SK-N-MC (cell line): ENCODE measurements around the gene SLC25A22.

Source experiments
- EZH2 ChIP-seq: fragments of 200-600 bp; sonication (generic); IDR thresholded peaks from one replicate; pipeline ENCODE4 v1.6.1; 2017; ENCODE audit warnings: antibody characterized with exemption
- FOXP2 ChIP-seq: optimal IDR thresholded peaks from 2 replicates; pipeline ENCODE3; 2011; ENCODE audit warnings: mild to moderate bottlenecking, moderate library complexity; ENCODE audit not compliant: insufficient read depth; ENCODE audit errors: extremely low read length, control extremely low read depth
- POLR2AphosphoS5 ChIP-seq: IDR thresholded peaks from 2 replicates; pipeline ENCODE4 v1.6.1; 2012; ENCODE audit warnings: mild to moderate bottlenecking, low read depth, low read length, borderline replicate concordance

DNA sequence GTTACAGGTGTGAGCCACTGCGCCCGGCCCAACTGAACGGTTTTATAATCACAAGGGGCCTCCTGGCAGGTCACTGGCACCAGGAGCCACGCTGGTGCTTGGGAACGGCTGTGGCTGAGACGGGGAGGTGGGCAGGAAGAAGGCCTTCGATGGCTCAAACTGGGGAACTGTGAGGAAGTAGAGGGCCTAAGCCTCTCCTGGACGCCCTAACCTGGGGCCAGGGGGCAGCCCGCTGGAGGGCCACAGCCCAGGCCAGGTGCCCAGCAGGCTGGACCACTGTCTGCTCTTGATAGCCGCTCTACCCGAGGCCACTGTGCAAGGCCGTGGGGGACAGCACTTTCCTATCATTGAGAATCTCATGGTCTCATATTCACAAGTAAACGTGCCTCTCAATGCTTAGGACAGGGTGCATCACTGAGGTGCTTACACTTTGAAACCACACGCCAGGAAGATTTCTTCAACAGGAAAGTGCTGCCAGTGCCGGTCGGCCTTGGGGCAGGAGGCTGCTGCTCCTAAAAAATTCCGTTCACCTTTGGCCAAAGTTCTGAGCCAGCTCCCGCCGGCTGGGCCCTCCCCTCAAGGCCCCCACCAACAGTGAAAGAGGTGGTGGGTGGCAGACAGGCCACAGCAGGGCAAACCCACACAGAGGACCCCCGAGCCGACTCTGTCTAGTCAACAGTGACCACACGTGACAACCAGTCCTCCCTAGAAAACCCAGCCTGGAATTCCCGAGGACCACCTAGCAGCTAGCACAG lies 28.0 kb downstream of the SLC25A22 start:
- TF ChIP-seq EZH2 (no peak), POLR2AphosphoS5 (no peak), FOXP2 (no peak)
